Hematopoietic multipotent progenitor cell treated with erythropoietin and hydrocortisone succinate and interleukin-3 and kit ligand, for 8 days (in vitro differentiated cells): ENCODE data around the gene OMP.
A peak's percentile ranks its signal among the peaks of the same experiment; 100 is the strongest.

Experiments
- DNase-seq: peaks from one replicate; pipeline ENCODE4 v3.0.0-alpha.2; 2015

OMP gene

GRCh38 chr11:77107950-77108349, 5.3 kb downstream of the OMP start:
- no peak for DNase-seq

DNA sequence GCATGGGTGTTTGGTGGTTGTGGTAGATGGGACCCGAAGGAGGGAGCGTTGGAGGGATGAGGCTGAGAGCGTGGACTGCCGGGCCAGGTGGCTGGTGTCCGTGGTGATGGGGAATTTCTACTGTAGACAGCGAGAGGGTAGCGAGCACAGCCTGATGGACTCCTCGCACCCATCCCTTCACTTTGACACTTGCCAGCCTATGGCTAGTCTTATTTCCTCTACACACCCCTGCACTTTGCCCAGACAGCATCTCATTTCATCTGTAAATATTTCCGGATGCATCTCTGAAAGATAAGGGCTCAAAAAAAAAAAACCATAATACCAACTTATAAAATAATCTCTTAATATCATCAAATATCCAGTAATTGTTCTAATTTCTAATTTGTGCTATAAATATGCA, 5.8 kb downstream of the OMP start:
- DNase-seq = no peak

DNA sequence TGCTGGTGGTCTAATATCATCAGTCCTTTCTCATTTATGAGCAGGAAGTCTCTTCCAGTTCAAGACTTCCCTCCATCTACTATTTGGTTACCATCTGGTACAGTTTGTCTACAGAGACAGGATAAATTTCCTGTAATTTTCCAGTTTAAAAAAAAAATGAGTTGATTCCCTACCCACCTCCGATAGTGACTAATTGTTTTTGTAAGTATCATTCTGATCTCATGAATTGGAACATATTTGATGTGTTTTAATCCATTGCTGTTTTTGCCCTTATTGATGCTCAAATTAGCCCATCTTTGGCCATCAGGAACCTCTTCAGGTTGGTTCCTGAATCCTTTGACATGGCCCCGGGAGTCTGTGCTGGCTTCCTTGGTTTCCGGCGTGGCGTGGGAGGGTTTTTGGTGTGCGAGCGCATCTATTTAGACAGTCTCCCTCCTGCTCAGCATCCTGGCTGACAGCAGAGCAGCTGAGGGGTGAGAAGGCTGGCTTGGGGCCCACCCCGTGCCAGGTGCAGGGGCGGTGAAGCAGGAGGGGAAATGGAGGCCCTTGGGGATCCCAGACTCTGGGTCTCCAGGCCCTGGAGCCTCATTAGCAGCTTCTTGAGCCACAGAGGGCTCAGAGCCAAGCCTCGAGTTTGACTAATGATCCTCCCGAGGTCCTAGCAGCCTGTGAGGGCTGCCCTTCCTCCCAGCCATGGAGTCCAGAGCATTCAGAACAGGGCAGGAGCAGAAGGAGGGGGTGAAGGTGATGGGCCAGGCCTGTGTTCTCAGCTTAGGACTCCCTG, 6.8 kb downstream of the OMP start:
- DNase-seq = no peak

DNA sequence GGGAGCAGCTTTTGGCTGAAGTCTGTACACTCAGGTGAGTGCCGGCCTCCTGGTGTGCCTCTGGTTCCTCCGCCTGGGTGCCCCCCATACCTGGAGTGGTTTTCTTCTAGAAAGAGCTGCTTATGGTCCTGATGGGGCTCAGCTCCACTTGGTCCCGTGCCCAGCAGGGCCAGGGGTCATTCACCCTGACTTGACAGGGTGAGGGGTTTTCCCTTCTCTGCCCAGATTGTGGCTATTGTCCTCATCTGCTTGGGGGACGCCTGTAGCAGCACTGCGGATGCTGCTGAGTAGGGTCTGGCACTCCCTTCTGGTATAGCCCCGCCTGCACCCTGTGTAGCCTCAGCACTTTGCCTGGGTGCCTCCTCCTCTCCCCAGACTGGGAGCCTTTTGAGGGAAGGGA, 8.2 kb downstream of the OMP start:
- DNase-seq = no peak

DNA sequence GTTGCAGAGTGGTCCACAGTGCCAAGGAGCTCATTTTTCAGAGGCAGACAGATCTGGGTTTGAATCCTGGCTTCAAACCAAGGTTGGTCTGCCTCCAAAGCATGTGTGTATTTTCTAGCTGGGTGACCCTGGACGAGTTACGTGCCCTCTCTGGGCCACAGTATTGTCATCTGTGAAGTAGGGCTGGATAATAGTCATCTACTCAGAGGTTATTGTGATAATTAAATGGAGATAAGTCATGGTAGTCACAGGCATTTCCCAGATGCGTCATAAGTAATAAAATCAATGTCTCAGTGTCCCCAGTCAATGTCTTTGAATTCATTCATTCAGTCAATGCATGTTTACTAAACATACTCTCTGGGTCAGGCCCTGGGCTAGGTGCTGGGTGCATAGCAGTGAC, 8.6 kb downstream of the OMP start:
- DNase-seq = no peak

DNA sequence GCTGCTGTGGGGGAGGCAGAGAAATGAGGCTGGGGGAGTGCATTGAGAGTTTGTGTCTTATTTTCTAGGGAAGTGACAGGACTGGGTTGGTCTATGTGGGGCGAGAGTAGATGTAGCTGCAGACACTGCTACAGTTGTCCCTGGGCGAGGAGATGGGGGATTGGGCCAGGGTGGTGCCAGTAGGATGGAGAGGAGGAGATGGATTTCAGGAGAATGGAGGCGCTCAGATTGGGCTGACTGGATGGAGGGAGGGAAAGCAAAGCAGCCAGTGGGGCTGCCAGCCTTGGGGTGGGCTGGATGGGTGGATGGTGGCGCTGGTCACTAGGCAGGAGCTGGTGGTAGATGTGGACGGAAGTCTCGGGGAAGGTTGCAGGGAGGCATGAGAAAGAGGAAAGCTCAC, 9.3 kb downstream of the OMP start:
- DNase-seq = no peak

DNA sequence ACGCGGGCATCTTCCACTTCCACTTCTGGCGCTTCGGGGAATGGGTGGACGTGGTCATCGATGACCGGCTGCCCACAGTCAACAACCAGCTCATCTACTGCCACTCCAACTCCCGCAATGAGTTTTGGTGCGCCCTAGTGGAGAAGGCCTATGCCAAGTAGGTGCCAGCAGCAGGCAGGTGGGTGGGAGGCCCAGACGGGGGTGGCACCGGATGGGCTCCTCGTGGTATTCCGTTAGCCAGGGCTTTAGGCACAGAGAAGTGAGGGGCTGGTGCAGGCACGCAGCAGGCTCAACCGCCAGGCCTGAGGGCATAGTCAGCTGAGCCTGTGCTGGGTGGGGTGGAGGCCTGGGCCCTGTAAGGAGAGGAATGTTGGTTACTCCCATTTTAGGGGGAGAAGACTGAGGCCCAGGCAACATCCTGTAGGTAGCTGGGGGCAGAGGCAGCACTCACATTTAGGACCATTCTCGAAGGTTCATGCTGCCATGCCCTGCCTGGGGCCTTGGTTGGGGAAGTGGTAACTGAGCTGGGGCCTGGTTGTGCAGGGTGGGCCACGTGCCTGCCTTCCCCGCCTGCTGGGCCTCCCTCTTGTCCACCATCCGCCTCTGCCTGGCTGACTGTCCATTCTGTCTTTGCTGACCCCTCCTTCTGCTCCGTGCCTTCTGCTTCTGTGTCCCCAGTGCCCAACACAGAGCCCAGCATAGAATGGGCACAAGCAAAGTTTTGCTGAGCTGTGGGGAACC, 10.2 kb downstream of the OMP start:
- no peak for DNase-seq

GRCh38 chr11:77113382-77114088, 10.9 kb downstream of the OMP start:
- peak; percentile 54 for DNase-seq

DNA sequence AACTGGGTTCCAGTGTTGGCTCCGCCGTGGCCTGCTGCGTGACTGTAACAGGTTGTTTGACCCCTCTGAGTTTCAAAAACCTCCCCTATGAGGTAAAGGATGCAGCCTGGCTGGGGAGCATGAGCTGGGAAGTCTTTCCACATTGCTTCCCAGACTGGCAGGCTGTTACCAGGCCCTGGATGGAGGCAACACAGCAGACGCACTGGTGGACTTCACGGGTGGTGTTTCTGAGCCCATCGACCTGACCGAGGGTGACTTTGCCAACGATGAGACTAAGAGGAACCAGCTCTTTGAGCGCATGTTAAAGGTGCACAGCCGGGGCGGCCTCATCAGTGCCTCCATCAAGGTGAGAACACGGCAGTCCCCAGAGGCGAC, 11.4 kb downstream of the OMP start:
- DNase-seq = no peak

- no peak for DNase-seq
These were observed 12.6 kb downstream of the OMP start for GRCh38 chr11:77115181-77115611.

GRCh38 chr11:77115956-77116355, 13.3 kb downstream of the OMP start:
- no peak for DNase-seq

DNA sequence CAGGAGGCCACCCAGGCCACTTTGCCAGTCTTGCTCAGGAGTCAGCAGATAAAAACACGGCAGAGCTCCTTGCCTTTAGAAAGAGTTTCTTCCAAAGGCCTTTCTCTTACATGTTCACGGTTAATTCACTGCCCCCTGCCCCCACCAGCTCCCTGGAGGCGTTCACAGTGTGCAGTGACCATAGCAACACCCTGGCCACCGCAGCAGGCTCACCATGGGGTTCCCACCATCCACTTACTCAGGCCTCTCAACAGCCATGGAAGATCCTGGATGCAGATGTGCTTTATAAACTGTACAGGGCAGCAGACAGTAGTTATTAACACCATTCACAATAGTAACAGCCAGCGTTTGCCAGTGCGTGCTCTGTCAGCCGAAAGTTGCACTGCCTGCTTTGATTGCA, 14.9 kb downstream of the OMP start:
- DNase-seq = no peak

GRCh38 chr11:77118086-77118485, 15.4 kb downstream of the OMP start:
- DNase-seq = no peak

DNA sequence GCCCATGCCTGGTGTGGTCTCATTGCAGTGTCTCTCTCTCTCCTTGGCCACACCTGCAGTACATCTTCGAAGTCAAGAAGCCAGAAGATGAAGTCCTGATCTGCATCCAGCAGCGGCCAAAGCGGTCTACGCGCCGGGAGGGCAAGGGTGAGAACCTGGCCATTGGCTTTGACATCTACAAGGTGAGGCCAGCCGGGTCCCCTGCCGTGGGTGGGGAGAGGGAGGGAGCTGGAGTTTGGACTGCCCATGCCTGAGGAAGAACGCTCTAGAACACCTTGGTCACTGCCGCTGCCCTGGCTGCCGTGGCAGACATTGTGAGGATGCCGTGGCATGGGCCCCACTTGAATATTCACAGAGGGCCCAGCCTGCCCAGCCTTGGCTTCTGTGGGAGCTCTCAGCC, 16.3 kb downstream of the OMP start:
- no peak for DNase-seq

DNA sequence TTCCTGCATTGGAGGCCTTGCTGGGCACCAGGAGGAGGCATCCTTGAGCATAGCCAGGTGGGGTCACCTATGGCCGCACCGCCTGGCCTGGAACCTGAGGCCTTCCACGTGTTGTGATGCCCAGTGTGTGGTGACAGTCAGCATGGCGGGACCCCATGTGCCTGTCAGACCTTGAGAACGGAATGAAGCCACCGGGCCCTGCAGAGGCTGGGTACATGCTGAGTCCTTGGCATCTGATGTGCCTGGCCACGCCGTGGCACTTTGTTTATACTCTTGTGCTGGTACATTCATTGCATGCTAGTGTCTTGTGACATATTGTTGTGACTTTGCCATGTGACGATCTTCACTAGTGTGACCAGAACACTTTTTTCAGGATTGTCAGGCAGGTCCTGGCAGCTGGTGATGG, 16.9 kb downstream of the OMP start:
- no peak for DNase-seq

DNA sequence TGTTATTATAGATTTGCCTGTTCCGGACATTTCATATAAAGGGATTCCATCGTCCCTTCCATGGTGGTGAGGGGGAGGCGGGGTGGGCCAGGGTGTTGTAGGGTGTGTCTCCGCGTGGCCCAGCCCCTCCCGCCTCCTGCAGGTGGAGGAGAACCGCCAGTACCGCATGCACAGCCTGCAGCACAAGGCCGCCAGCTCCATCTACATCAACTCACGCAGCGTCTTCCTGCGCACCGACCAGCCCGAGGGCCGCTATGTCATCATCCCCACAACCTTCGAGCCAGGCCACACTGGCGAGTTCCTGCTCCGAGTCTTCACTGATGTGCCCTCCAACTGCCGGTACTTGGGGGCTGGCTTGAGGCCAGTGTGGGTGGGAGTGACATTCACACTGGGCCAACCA, 17.9 kb downstream of the OMP start:
- no peak for DNase-seq

GRCh38 chr11:77121096-77121640, 18.5 kb downstream of the OMP start:
- no peak for DNase-seq

DNA sequence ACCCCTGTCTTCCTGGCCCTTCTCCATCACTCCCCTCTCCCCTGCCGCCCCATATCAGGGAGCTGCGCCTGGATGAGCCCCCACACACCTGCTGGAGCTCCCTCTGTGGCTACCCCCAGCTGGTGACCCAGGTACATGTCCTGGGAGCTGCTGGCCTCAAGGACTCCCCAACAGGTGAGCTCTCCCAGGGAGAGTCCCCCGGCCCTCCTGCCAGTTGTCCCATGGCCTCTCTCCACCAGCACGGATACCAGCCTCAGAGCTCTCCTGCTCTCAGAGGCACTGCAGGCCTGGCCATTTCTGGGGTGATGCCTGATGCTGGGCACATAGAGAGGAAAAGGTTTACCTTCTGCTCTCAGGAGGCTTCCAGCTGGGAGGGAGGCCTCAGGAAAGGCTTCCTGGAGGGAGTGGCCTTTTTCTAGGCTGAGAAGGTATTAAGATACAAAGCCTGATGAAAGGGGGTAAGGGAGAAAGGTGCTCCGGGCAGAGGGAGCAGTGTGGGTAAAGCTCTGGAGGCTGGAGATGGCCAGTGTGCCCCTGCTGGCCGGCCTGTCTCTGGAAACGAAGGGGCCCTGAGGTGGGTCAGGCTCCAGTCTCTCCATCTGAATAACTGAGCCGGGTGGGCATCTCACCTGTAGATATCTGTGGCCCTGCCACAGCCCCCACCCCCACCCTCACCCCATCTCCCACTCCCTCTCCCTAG, 19.4 kb downstream of the OMP start:
- DNase-seq = no peak

- no peak for DNase-seq
These were observed 20.1 kb downstream of the OMP start for GRCh38 chr11:77122576-77123212.

- DNase-seq = no peak
These were observed 21.0 kb downstream of the OMP start for GRCh38 chr11:77123591-77123990.

GRCh38 chr11:77124041-77124440, 21.4 kb downstream of the OMP start:
- DNase-seq = no peak

DNA sequence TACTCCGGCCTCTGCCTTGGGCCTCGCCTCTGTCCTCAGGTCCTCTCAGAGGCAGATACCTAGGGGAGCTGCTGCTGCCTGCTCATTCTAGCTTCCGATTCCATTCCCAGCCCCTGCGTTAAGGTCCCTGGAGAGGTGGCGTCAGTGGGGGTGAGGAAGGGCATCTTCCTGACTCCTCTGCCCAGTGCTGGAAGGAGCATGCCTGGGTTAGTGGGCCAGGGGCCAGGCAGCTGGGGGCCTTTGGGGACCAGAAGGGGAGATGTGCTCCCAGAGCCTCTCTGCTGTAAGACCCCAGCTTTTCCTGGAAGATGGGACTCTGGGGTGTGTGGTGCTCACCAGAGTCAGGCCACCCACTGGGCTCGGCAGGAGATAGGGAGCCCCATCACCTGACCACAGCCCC, 21.8 kb downstream of the OMP start:
- no peak for DNase-seq

DNA sequence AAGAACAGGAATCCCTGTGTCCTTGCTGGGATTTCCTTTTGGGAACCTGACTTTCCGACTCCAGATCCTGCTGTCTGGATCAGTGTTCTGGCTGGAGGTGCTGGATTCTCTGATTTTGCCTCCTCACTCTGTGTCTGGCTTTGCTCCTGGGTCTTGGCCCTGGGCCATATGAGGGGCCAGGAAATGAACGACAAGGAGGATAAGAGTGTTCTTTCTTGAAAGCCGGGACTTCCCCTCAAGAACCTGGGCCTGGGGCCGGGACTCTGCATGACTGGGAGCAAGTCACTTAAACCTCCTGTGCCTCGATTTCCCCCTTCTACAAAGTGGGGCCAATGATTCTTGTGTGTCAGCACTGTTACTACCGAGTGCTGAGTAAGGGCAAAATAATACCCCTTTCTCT, 22.6 kb downstream of the OMP start:
- DNase-seq = no peak
